ENCODE measurements around the gene ANO4.
"Not testable (repeated sequence)": the region's sequence is repeated elsewhere in the genome, so short reads cannot be mapped to it uniquely, and the experiment has no call there.

Gene ANO4

GRCh38 chr12:101087920-101088319 is 293.3 kb downstream of the ANO4 start:
- peak; percentile 21 for DNase-seq (ENCODE audit: low read depth)

- no peak for DNase-seq (ENCODE audit: low read depth)
Observed at GRCh38 chr12:101089271-101089670, 294.7 kb downstream of the ANO4 start.

GRCh38 chr12:101090222-101090621 is 295.6 kb downstream of the ANO4 start:
- not testable (repeated sequence) for DNase-seq (ENCODE audit: low read depth)

GRCh38 chr12:101097829-101098580 is 303.4 kb downstream of the ANO4 start:
- DNase-seq (ENCODE audit: low read depth) = no peak

GRCh38 chr12:101107032-101107763 is 312.6 kb downstream of the ANO4 start:
- DNase-seq (ENCODE audit: low read depth) = no peak

- no peak for DNase-seq (ENCODE audit: low read depth)
Observed at GRCh38 chr12:101108130-101108529, 313.6 kb downstream of the ANO4 start.

GRCh38 chr12:101110866-101111265 is 316.3 kb downstream of the ANO4 start:
- DNase-seq (ENCODE audit: low read depth) = no peak

GRCh38 chr12:101111441-101111840 is 316.9 kb downstream of the ANO4 start:
- DNase-seq (ENCODE audit: low read depth) = no peak

GRCh38 chr12:101115326-101115725 is 320.8 kb downstream of the ANO4 start:
- DNase-seq (ENCODE audit: low read depth) = no peak

GRCh38 chr12:101116911-101117310 is 322.3 kb downstream of the ANO4 start:
- DNase-seq (ENCODE audit: low read depth) = no peak

GRCh38 chr12:101117842-101118241 is 323.3 kb downstream of the ANO4 start:
- DNase-seq (ENCODE audit: low read depth) = peak; percentile 12

GRCh38 chr12:101127521-101128219 is 333.1 kb downstream of the ANO4 start:
- peak; percentile 77 for DNase-seq (ENCODE audit: low read depth)

- DNase-seq (ENCODE audit: low read depth) = not testable (repeated sequence)
Observed at GRCh38 chr12:101145777-101146431, 351.3 kb downstream of the ANO4 start.

GRCh38 chr12:101165319-101165718 is 370.7 kb downstream of the ANO4 start:
- DNase-seq (ENCODE audit: low read depth) = no peak

GRCh38 chr12:101166866-101167265 is 372.3 kb downstream of the ANO4 start:
- no peak for DNase-seq (ENCODE audit: low read depth)

- DNase-seq (ENCODE audit: low read depth) = no peak
Observed at GRCh38 chr12:101168001-101168400, 373.4 kb downstream of the ANO4 start.

GRCh38 chr12:101172316-101172715 is 377.7 kb downstream of the ANO4 start:
- DNase-seq (ENCODE audit: low read depth) = peak; percentile 66

- DNase-seq (ENCODE audit: low read depth) = no peak
Observed at GRCh38 chr12:101173197-101173749, 378.7 kb downstream of the ANO4 start.

GRCh38 chr12:101174541-101174940 is 380.0 kb downstream of the ANO4 start:
- DNase-seq (ENCODE audit: low read depth) = no peak

Measured in ELR (cell line).